Urothelium cell line (cell line): ENCODE data around the gene SEC11A.
"Not testable (repeated sequence)": the region's sequence is repeated elsewhere in the genome, so short reads cannot be mapped to it uniquely, and the experiment has no call there.

ENCODE experiments used
- DNase-seq: peaks from one replicate; pipeline ENCODE4 v3.0.0; 2011; ENCODE audit warnings: low spot score, mixed read lengths
- FAIRE-seq: peaks from 2 replicates; lab custom pipeline; 2011; peaks lifted over from hg19 to GRCh38; lab: Jason Lieb, UNC

SEC11A gene

DNA sequence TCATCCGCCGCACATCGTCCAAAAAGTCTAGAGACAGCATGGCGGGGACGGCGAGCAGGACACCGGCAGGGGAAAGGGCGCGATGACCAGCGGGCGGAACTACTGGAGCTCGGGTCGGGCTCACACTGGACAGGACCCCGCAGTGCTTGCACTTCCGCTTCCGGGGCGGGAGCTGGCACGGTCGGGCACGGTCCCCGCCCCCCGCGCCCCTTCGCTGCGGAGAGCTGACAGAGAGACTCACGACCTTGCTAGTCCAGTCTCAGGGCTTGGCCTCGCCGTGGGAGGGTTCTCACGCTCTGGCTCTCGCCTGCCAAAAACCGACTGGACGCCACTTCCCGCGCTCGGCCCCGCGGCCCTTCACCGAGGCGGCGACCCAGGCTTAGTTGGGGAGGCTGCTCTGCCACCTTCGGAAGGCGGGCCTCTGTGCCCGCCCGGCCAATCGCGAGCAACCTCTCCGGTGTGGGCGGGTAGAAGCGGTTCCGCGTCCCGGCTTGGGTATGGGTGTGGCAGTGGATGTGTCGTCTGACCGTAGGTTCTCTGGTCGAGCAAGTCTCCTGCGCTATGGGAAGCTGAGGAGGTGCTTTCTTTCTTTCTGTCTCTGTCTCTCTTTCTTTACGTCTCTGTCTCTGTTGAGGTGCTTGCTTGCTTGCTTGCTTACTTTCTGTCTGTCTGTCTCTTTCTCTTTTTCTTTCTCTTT is at the start of gene SEC11A:
TSS of gene SEC11A (minus strand) at position 104 of the 697 bp plus-strand sequence. CDS start at position 40, 64 bp downstream.
- FAIRE-seq (peak; percentile 90), DNase-seq (peak; percentile 98)

GRCh38 chr15:84765675-84766074 is 49.7 kb upstream of the SEC11A start:
- DNase-seq (no peak), FAIRE-seq (no peak)

DNA sequence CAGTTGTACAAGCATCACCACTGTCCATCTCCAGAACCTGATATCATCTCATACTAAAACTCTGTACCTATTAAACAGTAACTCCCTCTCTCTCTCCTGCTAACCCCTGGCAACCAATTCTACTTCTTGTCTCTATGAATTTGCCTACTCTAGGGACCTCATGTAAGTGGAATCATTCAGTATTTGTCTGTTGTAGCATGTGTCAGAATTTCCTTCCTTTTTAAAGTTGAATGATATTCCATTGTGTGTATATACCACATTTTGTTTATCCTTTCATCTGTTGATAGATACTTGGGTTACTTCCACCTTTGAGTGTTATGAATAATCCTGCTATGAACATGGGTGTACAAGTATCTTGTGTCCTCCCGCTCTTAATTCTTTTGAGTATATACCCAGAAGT is 49.0 kb upstream of the SEC11A start:
- DNase-seq (no peak), FAIRE-seq (no peak)

GRCh38 chr15:84764585-84764984 is 48.6 kb upstream of the SEC11A start:
- DNase-seq: no peak

GRCh38 chr15:84762840-84763572 is 47.1 kb upstream of the SEC11A start:
- DNase-seq (no peak), FAIRE-seq (no peak)

More at GRCh38 chr15:84764585-84764984, 48.6 kb upstream of the SEC11A start:
- no peak for FAIRE-seq

- no peak for FAIRE-seq
- DNase-seq: no peak
These were observed 45.7 kb upstream of the SEC11A start for GRCh38 chr15:84761607-84762131.

GRCh38 chr15:84760219-84760618 is 44.3 kb upstream of the SEC11A start:
- DNase-seq (no peak), FAIRE-seq (no peak)

- no peak for FAIRE-seq
- DNase-seq: no peak
These were observed 43.1 kb upstream of the SEC11A start for GRCh38 chr15:84759018-84759417.

GRCh38 chr15:84755736-84756527 is 40.0 kb upstream of the SEC11A start:
- DNase-seq: no peak

DNA sequence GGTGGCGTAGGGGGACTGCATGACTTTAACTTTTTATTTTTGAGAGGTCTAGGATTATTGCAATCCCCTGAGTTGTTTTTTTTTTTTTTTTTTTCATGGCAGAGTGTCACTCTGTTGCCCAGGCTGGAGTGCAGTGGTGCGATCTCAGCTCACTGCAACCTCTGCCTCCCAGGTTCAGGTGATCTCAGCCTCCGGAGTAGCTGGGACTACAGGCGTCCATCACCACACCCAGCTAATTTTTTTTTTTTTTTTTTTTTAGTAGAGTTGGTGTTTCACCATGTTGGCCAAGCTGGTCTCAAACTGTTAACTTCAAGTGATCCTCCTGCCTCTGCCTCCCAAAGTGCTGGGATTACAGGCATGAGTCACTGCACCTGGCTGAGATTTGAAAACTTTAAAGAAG is 39.0 kb upstream of the SEC11A start:
- not testable (repeated sequence) for DNase-seq, FAIRE-seq

More at GRCh38 chr15:84755736-84756527, 40.0 kb upstream of the SEC11A start:
- FAIRE-seq: no peak

GRCh38 chr15:84752700-84753099 is 36.8 kb upstream of the SEC11A start:
- no peak for DNase-seq
- no peak for FAIRE-seq

GRCh38 chr15:84752195-84752594 is 36.3 kb upstream of the SEC11A start:
- no peak for FAIRE-seq
- DNase-seq: no peak

DNA sequence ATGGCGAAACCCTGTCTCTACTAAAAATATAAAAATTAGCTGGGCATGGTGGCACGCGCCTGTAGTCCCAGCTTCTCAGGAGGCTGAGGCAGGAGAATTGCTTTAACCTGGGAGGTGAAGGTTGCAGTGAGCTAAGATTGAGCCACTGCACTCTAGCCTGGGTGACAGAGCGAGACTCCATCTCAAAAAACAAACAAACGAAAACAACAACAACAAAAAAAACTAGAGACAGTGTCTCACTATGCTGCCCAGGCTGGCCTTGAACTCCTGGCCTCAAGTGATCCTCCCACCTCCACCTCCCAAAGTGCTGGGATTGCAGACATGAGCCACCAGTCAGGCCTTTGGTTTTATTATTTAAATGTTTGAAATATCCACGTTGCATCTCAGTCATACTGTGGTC is 35.8 kb upstream of the SEC11A start:
- not testable (repeated sequence) for FAIRE-seq, DNase-seq

GRCh38 chr15:84750583-84751092 is 34.7 kb upstream of the SEC11A start:
- FAIRE-seq (no peak), DNase-seq (no peak)

- DNase-seq (peak; percentile 27), FAIRE-seq (no peak)
These were observed 33.4 kb upstream of the SEC11A start for GRCh38 chr15:84749111-84749991.

GRCh38 chr15:84748274-84749110 is 32.6 kb upstream of the SEC11A start, which contains the start of gene ZNF592:
Gene ZNF592, plus strand, starts transcription at chr15:84748592. Its CDS starts 34,084 bp downstream, at chr15:84782676.
- FAIRE-seq: no peak
- DNase-seq: peak; percentile 90

- DNase-seq (peak; percentile 78), FAIRE-seq (no peak)
These were observed 31.7 kb upstream of the SEC11A start for GRCh38 chr15:84747416-84748273.

GRCh38 chr15:84741121-84741520 is 25.2 kb upstream of the SEC11A start:
- no peak for DNase-seq
- FAIRE-seq: no peak
